Spinal cord (tissue), 10 donors: ENCODE results near the gene TNFRSF1A. TPM values are rescaled to one million over a fixed set of nuclear protein-coding genes. Genes with fewer than 3 reads are reported as not detected.

Source experiments
- DNase-seq, 6 donors: peaks; one replicate each; pipeline versions ENCODE4 v3.0.0 to v3.0.0-alpha.2; 2013 to 2015; ENCODE audit warnings: low spot score in 6 of 6, low read depth in 4 of 6
- H3K27ac ChIP-seq: one replicate; pipeline ENCODE4 v1.5.1; 2013; ENCODE audit warnings: low read depth, low read length, control low read depth
- H3K27me3 ChIP-seq: one replicate; pipeline ENCODE4 v1.6.1; 2013; ENCODE audit warnings: low read length; ENCODE audit not compliant: control insufficient read depth, insufficient read depth
- H3K36me3 ChIP-seq: one replicate; pipeline ENCODE4 v1.6.1; 2013; ENCODE audit warnings: low read length; ENCODE audit not compliant: control insufficient read depth, insufficient read depth
- H3K4me1 ChIP-seq: one replicate; pipeline ENCODE4 v1.6.1; 2013; ENCODE audit warnings: low read length; ENCODE audit not compliant: control insufficient read depth, insufficient read depth
- H3K4me3 ChIP-seq: one replicate; pipeline ENCODE4 v1.5.1; 2013; ENCODE audit warnings: low read depth, low read length, control low read depth
- H3K9me3 ChIP-seq: one replicate; pipeline ENCODE4 v1.6.1; 2013; ENCODE audit warnings: low read length; ENCODE audit not compliant: control insufficient read depth, insufficient read depth
- WGBS: methylation state at CpG from one replicate; pipeline ENCODE4 v1.1.5; 2013; ENCODE audit warnings: missing lambda C conversion rate; ENCODE audit not compliant: insufficient coverage; 5-methylcytosine and 5-hydroxymethylcytosine counted together
- polyA plus RNA-seq, 2 donors: library from polyadenylated mRNA; unstranded; fragments of 120-200 nt; gene quantifications; one replicate each; pipeline ENCODE4 v1.2.1, GENCODE V29; 2013; ENCODE audit not compliant: insufficient read length in 2 of 2
- total RNA-seq, 2 donors: library from RNA; depleted of rRNA in 1 of 2; stranded (reverse); fragments of 120-200 nt in 1 of 2; fragments of >200 nt in 1 of 2; gene quantifications; one replicate each; pipeline versions ENCODE4 v1.2.3 to v1.2.4, GENCODE V29; 2013 to 2014
- donor health status: healthy.

TNFRSF1A gene
- total and polyA plus RNA-seq, 4 donors: 38.1 to 62.4 (median 55.6) TPM

GRCh38 chr12:6316921-6317692 is 24.8 kb downstream of the TNFRSF1A start:
- no peaks in the 10 kb centered on the region for H3K9me3 ChIP-seq
- no peak overlapping the region for H3K27ac ChIP-seq
- peaks cover 6% of the 10 kb centered on the region for H3K4me1 ChIP-seq
- DNase-seq: no peak
- no peaks in the 10 kb centered on the region for H3K36me3 ChIP-seq
- H3K27me3 ChIP-seq: no peaks in the 10 kb centered on the region
- no peak overlapping the region for H3K4me3 ChIP-seq
- 71% methylated on average over 12 of the region's 21 CpGs for WGBS

- Histone ChIP-seq H3K9me3 (no peaks in the 10 kb centered on the region), H3K4me1 (peaks cover 2% of the 10 kb centered on the region), H3K36me3 (no peaks in the 10 kb centered on the region), H3K27ac (no peak overlapping the region), H3K27me3 (peaks cover 5% of the 10 kb centered on the region), H3K4me3 (no peak overlapping the region)
- 89% methylated on average over 15 of the region's 17 CpGs for WGBS
- DNase-seq: no peak
Measured at GRCh38 chr12:6315704-6316597, 25.9 kb downstream of the TNFRSF1A start.

- no peak for DNase-seq
- WGBS: 79% methylated on average over 4 of the region's 6 CpGs
Measured at GRCh38 chr12:6315184-6315583, 26.7 kb downstream of the TNFRSF1A start.

GRCh38 chr12:6314776-6315175 is 27.1 kb downstream of the TNFRSF1A start:
- Histone ChIP-seq H3K4me1 (peaks cover 10% of the 10 kb centered on the region), H3K36me3 (no peaks in the 10 kb centered on the region), H3K27ac (no peak overlapping the region), H3K27me3 (peaks cover 15% of the 10 kb centered on the region), H3K4me3 (no peak overlapping the region), H3K9me3 (no peaks in the 10 kb centered on the region)
- no peak for DNase-seq
- WGBS: 89% methylated on average over 7 of the region's 9 CpGs

More at GRCh38 chr12:6315184-6315583, 26.7 kb downstream of the TNFRSF1A start:
- H3K4me3 ChIP-seq: no peak overlapping the region
- H3K27ac ChIP-seq: no peak overlapping the region
- H3K9me3 ChIP-seq: no peaks in the 10 kb centered on the region
- H3K36me3 ChIP-seq: no peaks in the 10 kb centered on the region
- peaks cover 8% of the 10 kb centered on the region for H3K4me1 ChIP-seq
- H3K27me3 ChIP-seq: peaks cover 11% of the 10 kb centered on the region

- peaks cover 15% of the 10 kb centered on the region for H3K27me3 ChIP-seq
- peaks cover 10% of the 10 kb centered on the region for H3K4me1 ChIP-seq
- H3K4me3 ChIP-seq: no peak overlapping the region
- H3K36me3 ChIP-seq: no peaks in the 10 kb centered on the region
- H3K27ac ChIP-seq: no peak overlapping the region
- no peak for DNase-seq
- 95% methylated on average over 11 of the region's 14 CpGs for WGBS
- H3K9me3 ChIP-seq: no peaks in the 10 kb centered on the region
Measured at GRCh38 chr12:6313326-6313940, 28.4 kb downstream of the TNFRSF1A start.

GRCh38 chr12:6312529-6313325 is 29.1 kb downstream of the TNFRSF1A start:
- Histone ChIP-seq H3K27me3 (peaks cover 15% of the 10 kb centered on the region), H3K4me3 (no peak overlapping the region), H3K4me1 (peaks cover 10% of the 10 kb centered on the region), H3K9me3 (no peaks in the 10 kb centered on the region), H3K36me3 (no peaks in the 10 kb centered on the region), H3K27ac (no peak overlapping the region)
- 65% methylated on average over 8 of the region's 11 CpGs for WGBS
- DNase-seq: no peak

- peaks cover 15% of the 10 kb centered on the region for H3K27me3 ChIP-seq
- no peaks in the 10 kb centered on the region for H3K36me3 ChIP-seq
- H3K27ac ChIP-seq: no peak overlapping the region
- H3K9me3 ChIP-seq: no peaks in the 10 kb centered on the region
- no peak overlapping the region for H3K4me3 ChIP-seq
- DNase-seq: no peak
- H3K4me1 ChIP-seq: peaks cover 10% of the 10 kb centered on the region
- 96% methylated on average over 6 of the region's 8 CpGs for WGBS
Measured at GRCh38 chr12:6311822-6312528, 29.9 kb downstream of the TNFRSF1A start.

GRCh38 chr12:6310771-6311610 is 30.9 kb downstream of the TNFRSF1A start:
- no peak overlapping the region for H3K4me3 ChIP-seq

More at GRCh38 chr12:6310771-6311610, 30.9 kb downstream of the TNFRSF1A start:
- no peak for DNase-seq
- no peaks in the 10 kb centered on the region for H3K9me3 ChIP-seq
- H3K36me3 ChIP-seq: no peaks in the 10 kb centered on the region
- WGBS: 17% methylated on average over 42 of the region's 43 CpGs
- H3K27me3 ChIP-seq: peaks cover 15% of the 10 kb centered on the region
- H3K4me1 ChIP-seq: peaks cover 10% of the 10 kb centered on the region
- no peak overlapping the region for H3K27ac ChIP-seq
